OCI-LY3 (cell line): ENCODE measurements around the gene PRSS36.

ENCODE experiments used
- H2AFZ ChIP-seq: fragments of 200-600, 300-600 bp; shearing (Covaris generic); 2 replicates; pipeline ENCODE4 v1.6.0; 2014; ENCODE audit warnings: antibody characterized with exemption, low read depth, low read length
- H3K27ac ChIP-seq: fragments of 200-600, 300-600 bp; sonication (generic); 2 replicates; pipeline ENCODE4 v1.5.1; 2014; ENCODE audit warnings: mild to moderate bottlenecking, low read length, moderate library complexity, mixed read lengths
- H3K27me3 ChIP-seq: fragments of 200-600, 300-600 bp; sonication (generic); 2 replicates; pipeline ENCODE4 v1.6.1; 2014; ENCODE audit warnings: low read depth, low read length, mixed read lengths
- H3K36me3 ChIP-seq: fragments of 200-600, 300-600 bp; sonication (generic); replicated peaks from 2 replicates; pipeline ENCODE3; 2014; ENCODE audit warnings: low read depth, low read length, mixed read lengths
- H3K4me1 ChIP-seq: fragments of 300-600, 200-600 bp; sonication (generic); 2 replicates; pipeline ENCODE4 v1.6.1; 2014; ENCODE audit warnings: low read length, mixed read lengths
- H3K4me2 ChIP-seq: fragments of 200-600, 300-600 bp; sonication (generic); 2 replicates; pipeline ENCODE4 v1.6.1; 2014; ENCODE audit warnings: low read length, mixed read lengths
- H3K4me3 ChIP-seq: fragments of 300-600, 200-600 bp; sonication (generic); 2 replicates; pipeline ENCODE4 v1.5.1; 2014; ENCODE audit warnings: antibody characterized with exemption, mild to moderate bottlenecking, low read length, moderate library complexity
- H3K79me2 ChIP-seq: fragments of 300-600, 200-600 bp; shearing (Covaris generic); 2 replicates; pipeline ENCODE4 v1.6.1; 2014; ENCODE audit warnings: mild to moderate bottlenecking, low read length, mixed read lengths
- H3K9ac ChIP-seq: fragments of 300-600, 200-600 bp; shearing (Covaris generic); 2 replicates; pipeline ENCODE4 v1.6.0; 2014; ENCODE audit warnings: mild to moderate bottlenecking, low read length, moderate library complexity
- H3K9me3 ChIP-seq: fragments of 200-600, 300-600 bp; shearing (Covaris generic); 2 replicates; pipeline ENCODE4 v1.6.1; 2014; ENCODE audit warnings: low read length, mixed read lengths; ENCODE audit not compliant: insufficient read depth
- H4K20me1 ChIP-seq: fragments of 200-600, 300-600 bp; sonication (generic); 2 replicates; pipeline ENCODE4 v1.6.1; 2016; ENCODE audit warnings: low read length, mixed read lengths; ENCODE audit not compliant: insufficient read depth
- EZH2phosphoT487 ChIP-seq: fragments of 200-600 bp; shearing (Covaris generic); IDR thresholded peaks from 2 replicates; pipeline ENCODE4 v1.6.1; 2018; ENCODE audit warnings: antibody characterized with exemption, mixed run types, low read depth
- TF ChIP-seq, protein P1 (sequence below): fragments of 200-600, 300-600 bp; sonication (generic); IDR thresholded peaks from 2 replicates; pipeline ENCODE4 v1.5.1; 2014; ENCODE audit warnings: antibody characterized with exemption, low read length, low read depth

PRSS36 gene

GRCh38 chr16:31113121-31114120 lies 36.4 kb downstream of the PRSS36 start:
- no peak overlapping the region for H3K9ac ChIP-seq
- peaks cover 32% of the 10 kb centered on the region for H3K36me3 ChIP-seq
- H3K27me3 ChIP-seq: no peaks in the 10 kb centered on the region
- no peak overlapping the region for H2AFZ ChIP-seq
- H3K79me2 ChIP-seq: peaks cover 15% of the 10 kb centered on the region
- H3K4me3 ChIP-seq: no peak overlapping the region
- no peaks in the 10 kb centered on the region for H3K9me3 ChIP-seq
- H3K27ac ChIP-seq: peak overlapping the region; percentile 49
- peaks cover 13% of the 10 kb centered on the region for H3K4me1 ChIP-seq
- no peak for TF ChIP-seq EZH2phosphoT487
- TF ChIP-seq, protein P1, sequence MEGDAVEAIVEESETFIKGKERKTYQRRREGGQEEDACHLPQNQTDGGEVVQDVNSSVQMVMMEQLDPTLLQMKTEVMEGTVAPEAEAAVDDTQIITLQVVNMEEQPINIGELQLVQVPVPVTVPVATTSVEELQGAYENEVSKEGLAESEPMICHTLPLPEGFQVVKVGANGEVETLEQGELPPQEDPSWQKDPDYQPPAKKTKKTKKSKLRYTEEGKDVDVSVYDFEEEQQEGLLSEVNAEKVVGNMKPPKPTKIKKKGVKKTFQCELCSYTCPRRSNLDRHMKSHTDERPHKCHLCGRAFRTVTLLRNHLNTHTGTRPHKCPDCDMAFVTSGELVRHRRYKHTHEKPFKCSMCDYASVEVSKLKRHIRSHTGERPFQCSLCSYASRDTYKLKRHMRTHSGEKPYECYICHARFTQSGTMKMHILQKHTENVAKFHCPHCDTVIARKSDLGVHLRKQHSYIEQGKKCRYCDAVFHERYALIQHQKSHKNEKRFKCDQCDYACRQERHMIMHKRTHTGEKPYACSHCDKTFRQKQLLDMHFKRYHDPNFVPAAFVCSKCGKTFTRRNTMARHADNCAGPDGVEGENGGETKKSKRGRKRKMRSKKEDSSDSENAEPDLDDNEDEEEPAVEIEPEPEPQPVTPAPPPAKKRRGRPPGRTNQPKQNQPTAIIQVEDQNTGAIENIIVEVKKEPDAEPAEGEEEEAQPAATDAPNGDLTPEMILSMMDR: no peak
- peak overlapping the region; percentile 22; the same call in 1 of the 2 replicates for H3K4me2 ChIP-seq
- peaks cover 5% of the 10 kb centered on the region for H4K20me1 ChIP-seq

- H4K20me1 ChIP-seq: no peaks in the 10 kb centered on the region
- peaks cover 10% of the 10 kb centered on the region; the same call in 1 of the 2 replicates for H3K79me2 ChIP-seq
- no peak overlapping the region for H3K27ac ChIP-seq
- no peak overlapping the region for H3K4me2 ChIP-seq
- no peaks in the 10 kb centered on the region for H3K9me3 ChIP-seq
- peaks cover 32% of the 10 kb centered on the region for H3K36me3 ChIP-seq
- no peak overlapping the region for H2AFZ ChIP-seq
- TF ChIP-seq, protein P1: no peak
- no peak for TF ChIP-seq EZH2phosphoT487
- H3K4me1 ChIP-seq: peaks cover 14% of the 10 kb centered on the region
- H3K27me3 ChIP-seq: no peaks in the 10 kb centered on the region
- H3K4me3 ChIP-seq: no peak overlapping the region
- H3K9ac ChIP-seq: no peak overlapping the region
Measured at GRCh38 chr16:31112711-31113110, 37.2 kb downstream of the PRSS36 start.

GRCh38 chr16:31111881-31112466 lies 37.9 kb downstream of the PRSS36 start:
- Histone ChIP-seq H3K27me3 (no peaks in the 10 kb centered on the region), H2AFZ (no peak overlapping the region), H3K4me3 (no peak overlapping the region), H4K20me1 (no peaks in the 10 kb centered on the region), H3K36me3 (peaks cover 32% of the 10 kb centered on the region), H3K9ac (no peak overlapping the region), H3K27ac (no peak overlapping the region), H3K4me2 (no peak overlapping the region), H3K4me1 (peaks cover 19% of the 10 kb centered on the region), H3K9me3 (no peaks in the 10 kb centered on the region), H3K79me2 (peaks cover 10% of the 10 kb centered on the region; the same call in 1 of the 2 replicates)
- TF ChIP-seq, protein P1: no peak
- no peak for TF ChIP-seq EZH2phosphoT487
